DND-41 (cell line): ENCODE data around the gene XRCC2.

ENCODE experiments used
- EZH2 ChIP-seq: IDR thresholded peaks from 3 replicates; pipeline ENCODE4 v1.6.1; 2012; ENCODE audit warnings: borderline replicate concordance, low read depth, mild to moderate bottlenecking, moderate library complexity, low read length, inconsistent platforms; ENCODE audit not compliant: severe bottlenecking
- TF ChIP-seq, protein P1 (sequence below): IDR thresholded peaks from 2 replicates; pipeline ENCODE4 v1.5.1; 2012; ENCODE audit warnings: borderline replicate concordance, low read length, moderate library complexity, mild to moderate bottlenecking; ENCODE audit not compliant: poor library complexity, severe bottlenecking; ENCODE audit errors: extremely low read depth

DNA sequence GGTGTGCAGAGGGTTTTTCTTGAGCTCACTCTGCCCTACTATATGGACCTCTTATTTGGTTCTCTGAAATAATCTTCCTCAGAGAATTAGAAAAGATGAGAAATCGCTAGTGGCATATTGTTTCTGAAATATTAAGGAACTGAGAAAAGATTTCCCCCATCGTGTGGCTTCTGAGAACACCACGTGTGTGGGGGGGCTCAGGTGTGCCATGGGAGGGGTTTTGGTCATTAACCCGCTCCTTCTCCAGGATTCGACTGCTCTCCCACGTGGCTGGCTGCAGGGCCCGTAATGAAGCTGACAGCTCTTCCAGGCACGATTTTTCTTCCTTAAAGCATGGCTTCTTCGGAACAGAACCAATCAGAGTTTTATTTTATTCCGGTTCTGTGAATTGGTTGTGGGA, 67.7 kb downstream of the XRCC2 start:
- TF ChIP-seq, protein P1, sequence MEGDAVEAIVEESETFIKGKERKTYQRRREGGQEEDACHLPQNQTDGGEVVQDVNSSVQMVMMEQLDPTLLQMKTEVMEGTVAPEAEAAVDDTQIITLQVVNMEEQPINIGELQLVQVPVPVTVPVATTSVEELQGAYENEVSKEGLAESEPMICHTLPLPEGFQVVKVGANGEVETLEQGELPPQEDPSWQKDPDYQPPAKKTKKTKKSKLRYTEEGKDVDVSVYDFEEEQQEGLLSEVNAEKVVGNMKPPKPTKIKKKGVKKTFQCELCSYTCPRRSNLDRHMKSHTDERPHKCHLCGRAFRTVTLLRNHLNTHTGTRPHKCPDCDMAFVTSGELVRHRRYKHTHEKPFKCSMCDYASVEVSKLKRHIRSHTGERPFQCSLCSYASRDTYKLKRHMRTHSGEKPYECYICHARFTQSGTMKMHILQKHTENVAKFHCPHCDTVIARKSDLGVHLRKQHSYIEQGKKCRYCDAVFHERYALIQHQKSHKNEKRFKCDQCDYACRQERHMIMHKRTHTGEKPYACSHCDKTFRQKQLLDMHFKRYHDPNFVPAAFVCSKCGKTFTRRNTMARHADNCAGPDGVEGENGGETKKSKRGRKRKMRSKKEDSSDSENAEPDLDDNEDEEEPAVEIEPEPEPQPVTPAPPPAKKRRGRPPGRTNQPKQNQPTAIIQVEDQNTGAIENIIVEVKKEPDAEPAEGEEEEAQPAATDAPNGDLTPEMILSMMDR = no peak
- no peak for TF ChIP-seq EZH2
